HEK293T (cell line): ENCODE measurements around the gene B3GNT3.

Source experiments
- FOXK2 ChIP-seq: fragments of 450-650 bp; IDR thresholded peaks from 2 replicates; pipeline ENCODE4 v1.6.1; 2016; ENCODE audit warnings: mild to moderate bottlenecking
- SP1 ChIP-seq: fragments of 450-650 bp; IDR thresholded peaks from 2 replicates; pipeline ENCODE4 v1.6.1; 2017

DNA sequence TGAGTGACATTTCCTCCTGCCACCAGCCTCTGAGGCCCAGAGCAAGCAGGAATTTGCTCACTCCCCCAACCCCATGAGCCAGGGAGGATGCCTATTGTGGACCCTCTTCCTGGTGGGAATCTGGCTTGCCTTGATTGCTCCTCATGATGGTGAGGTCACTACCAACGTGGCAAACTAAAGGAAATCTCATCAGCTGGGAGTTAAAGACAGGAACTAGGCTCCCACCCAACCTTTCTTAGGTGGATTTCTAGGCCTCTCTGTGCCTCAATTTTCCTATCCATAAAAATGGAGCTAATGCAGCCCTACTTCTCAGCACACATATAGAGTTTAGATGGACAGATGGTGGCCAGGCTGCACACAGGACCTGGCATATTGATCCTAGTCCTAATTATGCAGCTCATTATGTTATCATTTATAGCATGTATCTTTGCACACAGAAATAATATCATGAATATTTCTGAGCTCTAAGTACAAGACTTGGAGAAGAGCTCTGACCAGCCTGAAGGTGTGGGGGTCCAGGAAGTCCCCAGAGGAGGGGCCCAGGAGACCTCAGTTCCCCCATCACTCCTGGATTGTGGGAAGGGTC lies 2.0 kb downstream of the B3GNT3 start:
- TF ChIP-seq FOXK2, result no peak
- TF ChIP-seq SP1, result no peak
